A673 (cell line): ENCODE measurements around the gene HARBI1. TPM values are rescaled to one million over a fixed set of nuclear protein-coding genes. Genes with fewer than 3 reads are reported as not detected.

Experiments used
- BruUV-seq: library from RNA; stranded (reverse); fragments of 400-500 nt; replicated peaks from 2 replicates; lab custom pipeline; 2021; lab: Mats Ljungman, UMichigan
- CTCF ChIA-PET: fragments of 300-600 bp; sonication (Branson Sonifier 250); formaldehyde crosslinking; loops from one replicate; lab custom pipeline; 2022; ENCODE audit warnings: antibody characterized with exemption; lab: Charles Lee
- POLR2A ChIA-PET: fragments of 300-600 bp; sonication (Branson Sonifier 250); formaldehyde crosslinking; loops from one replicate; lab custom pipeline; 2022; ENCODE audit warnings: antibody characterized with exemption; ENCODE audit not compliant: low non-redundant PET; lab: Charles Lee
- DNase-seq: peaks from one replicate; pipeline ENCODE4 v3.0.0-alpha.2; 2015; ENCODE audit warnings: low spot score
- H3K27ac ChIP-seq: fragments of 200-600 bp; sonication (generic); 2 replicates; pipeline ENCODE4 v1.5.1; 2016; ENCODE audit warnings: mixed run types, low read depth, mild to moderate bottlenecking, mixed read lengths, antibody characterized with exemption, low read length; ENCODE audit not compliant: poor library complexity, severe bottlenecking
- H3K27me3 ChIP-seq: fragments of 200-600 bp; sonication (generic); replicated peaks from 2 replicates; pipeline ENCODE4 v1.6.1; 2017; ENCODE audit warnings: mixed run types, low read depth, mild to moderate bottlenecking, mixed read lengths, antibody characterized with exemption, low read length; ENCODE audit not compliant: insufficient read depth, poor library complexity
- H3K36me3 ChIP-seq: fragments of 200-600 bp; sonication (generic); 2 replicates; pipeline ENCODE4 v1.6.1; 2016; ENCODE audit warnings: mixed run types, mild to moderate bottlenecking, mixed read lengths, antibody characterized with exemption, low read length; ENCODE audit not compliant: insufficient read depth, poor library complexity, severe bottlenecking
- H3K4me1 ChIP-seq: fragments of 200-600 bp; sonication (generic); 2 replicates; pipeline ENCODE4 v1.6.1; 2017; ENCODE audit warnings: mixed run types, mild to moderate bottlenecking, mixed read lengths, antibody characterized with exemption, low read length; ENCODE audit not compliant: insufficient read depth, poor library complexity, severe bottlenecking
- H3K4me3 ChIP-seq: fragments of 200-600 bp; sonication (generic); 2 replicates; pipeline ENCODE4 v1.5.1; 2016; ENCODE audit warnings: low read depth, mixed run types, mild to moderate bottlenecking, mixed read lengths, low read length; ENCODE audit not compliant: poor library complexity, severe bottlenecking
- H3K9me3 ChIP-seq: fragments of 200-600 bp; sonication (generic); 2 replicates; pipeline ENCODE4 v1.6.1; 2016; ENCODE audit warnings: mixed run types, low read depth, mild to moderate bottlenecking, mixed read lengths, antibody characterized with exemption, low read length; ENCODE audit not compliant: poor library complexity, severe bottlenecking
- CTCF ChIP-seq: fragments of 300-800, 200-600 bp; sonication (generic); conservative IDR thresholded peaks from 2 replicates; pipeline ENCODE4 v1.5.1; 2017; ENCODE audit warnings: low read depth, mild to moderate bottlenecking, antibody characterized with exemption, low read length, moderate library complexity, mixed read lengths
- EZH2 ChIP-seq: fragments of 200-600 bp; sonication (generic); IDR thresholded peaks from 2 replicates; pipeline ENCODE4 v1.6.1; 2017; ENCODE audit warnings: borderline replicate concordance, low read depth, mild to moderate bottlenecking, mixed read lengths, antibody characterized with exemption, low read length; ENCODE audit not compliant: poor library complexity, severe bottlenecking
- intact Hi-C: fragments of 100-400 bp; cut with micrococcal nuclease; formaldehyde crosslinking; loops from one replicate; pipeline ENCODE4 v1.10.0; 2022; ENCODE audit not compliant: unreplicated experiment
- total RNA-seq: library from RNA; stranded (reverse); gene quantifications from 2 replicates; pipeline ENCODE4 v1.2.3, GENCODE V29; 2021

The HARBI1 gene
- total RNA-seq, 1 experiment from 2014 or later: 11.6 TPM

GRCh38 chr11:46601129-46601528 lies 15.9 kb downstream of the HARBI1 start:
- Histone ChIP-seq H3K27ac (no peak overlapping the region), H3K4me3 (no peak overlapping the region), H3K27me3 (no peaks in the 10 kb centered on the region), H3K9me3 (no peaks in the 10 kb centered on the region), H3K4me1 (no peaks in the 10 kb centered on the region), H3K36me3 (no peaks in the 10 kb centered on the region)
- ChIA-PET CTCF (no interaction called here), POLR2A (no interaction called here)
- intact Hi-C loops: no loop called here
- DNase-seq: no peak
- no TSS peak for BruUV-seq
- no peak for TF ChIP-seq CTCF
- no peak for TF ChIP-seq EZH2

- Histone ChIP-seq H3K27ac (no peak overlapping the region), H3K4me3 (no peak overlapping the region), H3K4me1 (no peaks in the 10 kb centered on the region), H3K36me3 (no peaks in the 10 kb centered on the region), H3K9me3 (no peaks in the 10 kb centered on the region), H3K27me3 (no peaks in the 10 kb centered on the region)
- BruUV-seq: no TSS peak
- POLR2A ChIA-PET: interaction anchor here (0.6 kb wide), 1 partner anchor 602 kb away, joined by 6 read pairs; no protein-coding TSS in a partner anchor
- DNase-seq: no peak
- TF ChIP-seq EZH2: no peak
- no peak for TF ChIP-seq CTCF
- intact Hi-C loops: no loop called here
- CTCF ChIA-PET: no interaction called here
These were observed 16.6 kb downstream of the HARBI1 start for GRCh38 chr11:46600194-46600960.

GRCh38 chr11:46599340-46600193 lies 17.5 kb downstream of the HARBI1 start:
- no peaks in the 10 kb centered on the region for H3K9me3 ChIP-seq
- H3K27me3 ChIP-seq: no peaks in the 10 kb centered on the region
- H3K4me1 ChIP-seq: no peaks in the 10 kb centered on the region
- no peak for TF ChIP-seq EZH2
- TF ChIP-seq CTCF: no peak
- no peak overlapping the region for H3K27ac ChIP-seq
- H3K36me3 ChIP-seq: no peaks in the 10 kb centered on the region
- no peak for DNase-seq
- BruUV-seq: no TSS peak
- no peak overlapping the region for H3K4me3 ChIP-seq
- intact Hi-C loops: no loop called here
- CTCF ChIA-PET: interaction anchor here (0.6 kb wide), 1 partner anchor 8 kb away, joined by 4 read pairs; no protein-coding TSS in a partner anchor
- POLR2A ChIA-PET: interaction anchor here (0.6 kb wide), 1 partner anchor 603 kb away, joined by 6 read pairs; no protein-coding TSS in a partner anchor
